ENCODE measurements around the gene WDR37.

WDR37 gene

GRCh38 chr10:1127629-1128028 is 71.4 kb downstream of the WDR37 start:
- DNase-seq (ENCODE audit: low read depth in 2 of 2), result no peak

GRCh38 chr10:1128115-1128514 is 71.9 kb downstream of the WDR37 start:
- no peak for DNase-seq (ENCODE audit: low read depth in 2 of 2)

- DNase-seq (ENCODE audit: low read depth in 2 of 2), result no peak
Measured at GRCh38 chr10:1128649-1129048, 72.5 kb downstream of the WDR37 start.

- no peak for DNase-seq (ENCODE audit: low read depth in 2 of 2)
Measured at GRCh38 chr10:1130226-1130625, 74.0 kb downstream of the WDR37 start.

GRCh38 chr10:1130995-1131790 is 75.0 kb downstream of the WDR37 start:
- DNase-seq (ENCODE audit: low read depth in 2 of 2), result no peak

GRCh38 chr10:1132584-1132983 is 76.4 kb downstream of the WDR37 start:
- DNase-seq (ENCODE audit: low read depth in 2 of 2), result no peak

- DNase-seq (ENCODE audit: low read depth in 2 of 2), result no peak
Measured at GRCh38 chr10:1133495-1134045, 77.4 kb downstream of the WDR37 start.

- DNase-seq (ENCODE audit: low read depth in 2 of 2), result no peak
Measured at GRCh38 chr10:1134156-1134555, 78.0 kb downstream of the WDR37 start.

GRCh38 chr10:1136268-1136667 is 80.1 kb downstream of the WDR37 start:
- DNase-seq (ENCODE audit: low read depth in 2 of 2), result no peak

- DNase-seq (ENCODE audit: low read depth in 2 of 2), result no peak
Measured at GRCh38 chr10:1137499-1138163, 81.4 kb downstream of the WDR37 start.

- no peak for DNase-seq (ENCODE audit: low read depth in 2 of 2)
Measured at GRCh38 chr10:1138529-1138928, 82.3 kb downstream of the WDR37 start.

- DNase-seq (ENCODE audit: low read depth in 2 of 2), result no peak
Measured at GRCh38 chr10:1141261-1141660, 85.1 kb downstream of the WDR37 start.

GRCh38 chr10:1141701-1142100 is 85.5 kb downstream of the WDR37 start:
- no peak for DNase-seq (ENCODE audit: low read depth in 2 of 2)

GRCh38 chr10:1142596-1142995 is 86.4 kb downstream of the WDR37 start:
- DNase-seq (ENCODE audit: low read depth in 2 of 2), result no peak

- no peak for DNase-seq (ENCODE audit: low read depth in 2 of 2)
Measured at GRCh38 chr10:1147810-1148209, 91.6 kb downstream of the WDR37 start.

- no peak for DNase-seq (ENCODE audit: low read depth in 2 of 2)
Measured at GRCh38 chr10:1148855-1149605, 92.8 kb downstream of the WDR37 start.

GRCh38 chr10:1149793-1150637 is 93.8 kb downstream of the WDR37 start:
- DNase-seq (ENCODE audit: low read depth in 2 of 2), result no peak

- no peak for DNase-seq (ENCODE audit: low read depth in 2 of 2)
Measured at GRCh38 chr10:1150638-1150955, 94.4 kb downstream of the WDR37 start.

GRCh38 chr10:1151076-1152033 is 95.2 kb downstream of the WDR37 start:
- DNase-seq (ENCODE audit: low read depth in 2 of 2), result no peak

Data from stimulated activated CD4-positive, alpha-beta T cell treated with anti-CD3 and anti-CD28 coated beads, Interleukin-15, amount 100 ng/mL, for 48 hours (primary cell).